ENCODE data around the gene B3GAT1. TPM values are rescaled to one million over a fixed set of nuclear protein-coding genes. Genes with fewer than 3 reads are reported as not detected.
"Not testable (repeated sequence)": the region's sequence is repeated elsewhere in the genome, so short reads cannot be mapped to it uniquely, and the experiment has no call there.

B3GAT1 gene
- polyA plus RNA-seq, 3 donors from 2014 or later: 0.09 to 1.8 (median 0.24) TPM

GRCh38 chr11:134449713-134450112 is 37.7 kb upstream of the B3GAT1 start:
- Mint-ChIP-seq H3K4me3 (no peak overlapping the region), H3K36me3 (no peaks in the 10 kb centered on the region), H3K27me3 (ENCODE audit: low read depth in 3 of 3) (peaks cover 0 to 4% (median 2%) of the 10 kb centered on the region in 3 donors), H3K4me1 (peaks cover 2% of the 10 kb centered on the region in 2 donors), H3K27ac (peak overlapping the region in 1 of 6 donors; percentile 71), H3K9me3 (peaks cover 0 to 3% (median 0%) of the 10 kb centered on the region in 6 donors)
- DNase-seq: peak in 1 of 3 donors; percentile 3

GRCh38 chr11:134449051-134449450 is 37.0 kb upstream of the B3GAT1 start:
- no peak overlapping the region for H3K4me3 Mint-ChIP-seq
- peaks cover 0 to 4% (median 2%) of the 10 kb centered on the region in 3 donors for H3K27me3 Mint-ChIP-seq (ENCODE audit: low read depth in 3 of 3)
- no peak for DNase-seq
- H3K36me3 Mint-ChIP-seq: peaks cover 0 to 2% (median 0%) of the 10 kb centered on the region in 3 donors
- peaks cover 0 to 5% (median under 1%) of the 10 kb centered on the region in 6 donors for H3K9me3 Mint-ChIP-seq
- peaks cover 5 to 9% of the 10 kb centered on the region in 2 donors for H3K4me1 Mint-ChIP-seq
- no peak overlapping the region for H3K27ac Mint-ChIP-seq

- DNase-seq: no peak
- H3K4me1 Mint-ChIP-seq: peaks cover 8 to 13% of the 10 kb centered on the region in 2 donors
- no peak overlapping the region for H3K4me3 Mint-ChIP-seq
- H3K27ac Mint-ChIP-seq: no peak overlapping the region
- H3K9me3 Mint-ChIP-seq: peaks cover 0 to 7% (median 0%) of the 10 kb centered on the region in 6 donors
- peaks cover 0 to 6% (median 2%) of the 10 kb centered on the region in 3 donors for H3K27me3 Mint-ChIP-seq (ENCODE audit: low read depth in 3 of 3)
- H3K36me3 Mint-ChIP-seq: peaks cover 0 to 5% (median 0%) of the 10 kb centered on the region in 3 donors
Measured at GRCh38 chr11:134447696-134448095, 35.7 kb upstream of the B3GAT1 start.

- Mint-ChIP-seq H3K27me3 (ENCODE audit: low read depth in 3 of 3) (peaks cover 0 to 4% (median 2%) of the 10 kb centered on the region in 3 donors), H3K9me3 (peaks cover 0 to 7% (median 0%) of the 10 kb centered on the region in 6 donors), H3K36me3 (peaks cover 0 to 11% (median 0%) of the 10 kb centered on the region in 3 donors), H3K4me3 (no peak overlapping the region), H3K27ac (no peak overlapping the region), H3K4me1 (peaks cover 8 to 13% of the 10 kb centered on the region in 2 donors)
- DNase-seq: no peak
Measured at GRCh38 chr11:134445601-134446325, 33.7 kb upstream of the B3GAT1 start.

- Mint-ChIP-seq H3K27ac (peak overlapping the region in 5 of 6 donors; percentile 5 to 58 (median 42)), H3K4me1 (peaks cover 8 to 13% of the 10 kb centered on the region in 2 donors), H3K36me3 (peaks cover 0 to 17% (median 0%) of the 10 kb centered on the region in 3 donors)
- not testable (repeated sequence) for H3K4me3 Mint-ChIP-seq; H3K27me3 Mint-ChIP-seq (ENCODE audit: low read depth in 3 of 3); H3K9me3 Mint-ChIP-seq
- DNase-seq: peak in 2 of 3 donors; percentile 13 to 15
Measured at GRCh38 chr11:134444160-134445108, 32.4 kb upstream of the B3GAT1 start.

GRCh38 chr11:134443246-134443645 is 31.2 kb upstream of the B3GAT1 start:
- Mint-ChIP-seq H3K27me3 (ENCODE audit: low read depth in 3 of 3) (peaks cover 0 to 7% (median 4%) of the 10 kb centered on the region in 3 donors), H3K4me1 (peaks cover 8 to 13% of the 10 kb centered on the region in 2 donors), H3K27ac (no peak overlapping the region), H3K9me3 (peaks cover 0 to 7% (median 0%) of the 10 kb centered on the region in 6 donors), H3K36me3 (peaks cover 0 to 17% (median under 1%) of the 10 kb centered on the region in 3 donors), H3K4me3 (no peak overlapping the region)
- no peak for DNase-seq

- no peak for DNase-seq
- Mint-ChIP-seq H3K4me3 (no peak overlapping the region), H3K27ac (no peak overlapping the region), H3K36me3 (peaks cover 0 to 18% (median 4%) of the 10 kb centered on the region in 3 donors), H3K4me1 (peaks cover 8 to 13% of the 10 kb centered on the region in 2 donors), H3K9me3 (peaks cover 0 to 7% (median 0%) of the 10 kb centered on the region in 6 donors), H3K27me3 (ENCODE audit: low read depth in 3 of 3) (peaks cover 0 to 5% (median 2%) of the 10 kb centered on the region in 3 donors)
Measured at GRCh38 chr11:134442246-134442645, 30.2 kb upstream of the B3GAT1 start.

GRCh38 chr11:134441706-134442105 is 29.7 kb upstream of the B3GAT1 start:
- DNase-seq: no peak
- Mint-ChIP-seq H3K27me3 (ENCODE audit: low read depth in 3 of 3) (peaks cover 0 to 5% (median 2%) of the 10 kb centered on the region in 3 donors), H3K27ac (no peak overlapping the region), H3K4me3 (no peak overlapping the region), H3K9me3 (peaks cover 0 to 7% (median 0%) of the 10 kb centered on the region in 6 donors), H3K36me3 (peaks cover 0 to 22% (median 7%) of the 10 kb centered on the region in 3 donors), H3K4me1 (peaks cover 8 to 13% of the 10 kb centered on the region in 2 donors)

- Mint-ChIP-seq H3K4me3 (no peak overlapping the region), H3K27me3 (ENCODE audit: low read depth in 3 of 3) (peaks cover 0 to 5% (median 2%) of the 10 kb centered on the region in 3 donors), H3K4me1 (peaks cover 8 to 13% of the 10 kb centered on the region in 2 donors), H3K36me3 (peaks cover 0 to 22% (median 7%) of the 10 kb centered on the region in 3 donors), H3K9me3 (peaks cover 0 to 7% (median 0%) of the 10 kb centered on the region in 6 donors), H3K27ac (no peak overlapping the region)
- DNase-seq: no peak
Measured at GRCh38 chr11:134441281-134441680, 29.2 kb upstream of the B3GAT1 start.

- peaks cover 0 to 22% (median 7%) of the 10 kb centered on the region in 3 donors for H3K36me3 Mint-ChIP-seq
- H3K4me1 Mint-ChIP-seq: peaks cover 8 to 13% of the 10 kb centered on the region in 2 donors
- H3K4me3 Mint-ChIP-seq: no peak overlapping the region
- DNase-seq: no peak
- H3K27ac Mint-ChIP-seq: no peak overlapping the region
- H3K9me3 Mint-ChIP-seq: peaks cover 0 to 7% (median 0%) of the 10 kb centered on the region in 6 donors
- peaks cover 0 to 5% (median 2%) of the 10 kb centered on the region in 3 donors for H3K27me3 Mint-ChIP-seq (ENCODE audit: low read depth in 3 of 3)
Measured at GRCh38 chr11:134440851-134441250, 28.8 kb upstream of the B3GAT1 start.

- Mint-ChIP-seq H3K9me3 (peaks cover 0 to under 1% (median 0%) of the 10 kb centered on the region in 6 donors), H3K36me3 (peaks cover 0 to 18% (median 7%) of the 10 kb centered on the region in 3 donors), H3K4me3 (no peak overlapping the region), H3K4me1 (peaks cover under 1 to 2% of the 10 kb centered on the region in 2 donors), H3K27me3 (ENCODE audit: low read depth in 3 of 3) (peaks cover 0 to 5% (median 2%) of the 10 kb centered on the region in 3 donors), H3K27ac (no peak overlapping the region)
- no peak for DNase-seq
Measured at GRCh38 chr11:134438542-134439537, 26.8 kb upstream of the B3GAT1 start.

- no peaks in the 10 kb centered on the region for H3K9me3 Mint-ChIP-seq
- H3K4me1 Mint-ChIP-seq: no peaks in the 10 kb centered on the region
- no peak overlapping the region for H3K27ac Mint-ChIP-seq
- H3K36me3 Mint-ChIP-seq: peaks cover 0 to 17% (median 7%) of the 10 kb centered on the region in 3 donors
- no peak for DNase-seq
- peaks cover 0 to 5% (median 2%) of the 10 kb centered on the region in 3 donors for H3K27me3 Mint-ChIP-seq (ENCODE audit: low read depth in 3 of 3)
- H3K4me3 Mint-ChIP-seq: no peak overlapping the region
Measured at GRCh38 chr11:134437821-134438220, 25.8 kb upstream of the B3GAT1 start.

Data from immature natural killer cell (primary cell).